HEK293 (cell line): ENCODE data around the gene GPM6B.
A peak's percentile ranks its signal among the peaks of the same experiment; 100 is the strongest.

Source experiments
- CTCF ChIA-PET: fragments of 350-600 bp; formaldehyde crosslinking; extraction: SDS; loops from one replicate; lab custom pipeline; 2021; ENCODE audit warnings: antibody characterized with exemption; lab: Yijun Ruan, JAX
- POLR2A ChIA-PET: fragments of 300-600 bp; formaldehyde crosslinking; extraction: SDS; loops from one replicate; lab custom pipeline; 2020; ENCODE audit warnings: antibody characterized with exemption, inconsistent platforms; lab: Yijun Ruan, JAX
- H3K27ac ChIP-seq: fragments of 200-500 bp; sonication (Bioruptor generic); 2 replicates; pipeline ENCODE4 v1.5.1; 2014; ENCODE audit warnings: low read depth, low read length, control low read depth, inconsistent platforms; ENCODE audit errors: extremely low read depth
- H3K36me3 ChIP-seq, 2 experiments: fragments of 200-500 bp in 1 of 2; sonication (Bioruptor generic) in 1 of 2; 1 replicate in 1 of 2; 2 replicates in 1 of 2; pipeline ENCODE4 v1.5.1; 2014 to 2017; ENCODE audit warnings: inconsistent platforms in 2 of 2, low read length in 2 of 2; ENCODE audit not compliant: control insufficient read depth in 2 of 2, insufficient read depth in 1 of 2
- H3K4me1 ChIP-seq: fragments of 200-500 bp; sonication (Bioruptor generic); 2 replicates; pipeline ENCODE4 v1.5.1; 2014; ENCODE audit warnings: mild to moderate bottlenecking, low read length, inconsistent platforms; ENCODE audit not compliant: control insufficient read depth, insufficient read depth
- H3K4me3 ChIP-seq: 2 replicates; pipeline ENCODE4 v1.5.1; 2011; ENCODE audit warnings: low read depth, mild to moderate bottlenecking, control low read depth, low read length, moderate library complexity
- H3K9me3 ChIP-seq: fragments of 200-500 bp; sonication (Bioruptor generic); 2 replicates; pipeline ENCODE4 v1.5.1; 2014; ENCODE audit warnings: low read depth, low read length, inconsistent platforms; ENCODE audit not compliant: control insufficient read depth, insufficient read depth
- BCL11A ChIP-seq: fragments of 450-650 bp; formaldehyde crosslinking; IDR thresholded peaks from 2 replicates; pipeline ENCODE4 v1.5.1; 2016; ENCODE audit warnings: low read depth, missing biosample characterization, missing genetic modification characterization
- GLIS2 ChIP-seq: fragments of 450-650 bp; formaldehyde crosslinking; IDR thresholded peaks from 2 replicates; pipeline ENCODE4 v1.5.1; 2016; ENCODE audit warnings: missing biosample characterization, missing genetic modification characterization
- HOXA7 ChIP-seq: sonication (generic); formaldehyde crosslinking; IDR thresholded peaks from 2 replicates; pipeline ENCODE4 v1.8.1; 2022; ENCODE audit warnings: missing genetic modification reagents, borderline replicate concordance
- KLF7 ChIP-seq: fragments of 450-650 bp; formaldehyde crosslinking; IDR thresholded peaks from 2 replicates; pipeline ENCODE4 v1.5.1; 2016; ENCODE audit warnings: missing biosample characterization, missing genetic modification characterization, borderline replicate concordance
- PRDM6 ChIP-seq: fragments of 450-650 bp; formaldehyde crosslinking; IDR thresholded peaks from 2 replicates; pipeline ENCODE4 v1.5.1; 2017; ENCODE audit warnings: missing biosample characterization, missing genetic modification characterization
- SP7 ChIP-seq: fragments of 450-650 bp; formaldehyde crosslinking; IDR thresholded peaks from 2 replicates; pipeline ENCODE4 v1.5.1; 2016; ENCODE audit warnings: missing biosample characterization, missing genetic modification characterization
- TSHZ1 ChIP-seq: fragments of 450-650 bp; formaldehyde crosslinking; IDR thresholded peaks from 2 replicates; pipeline ENCODE4 v1.5.1; 2016; ENCODE audit warnings: missing biosample characterization, missing genetic modification characterization, borderline replicate concordance
- ZBTB20 ChIP-seq: fragments of 450-650 bp; formaldehyde crosslinking; IDR thresholded peaks from 2 replicates; pipeline ENCODE4 v1.5.1; 2016; ENCODE audit warnings: missing biosample characterization, missing genetic modification characterization
- ZBTB7A ChIP-seq: fragments of 450-650 bp; formaldehyde crosslinking; IDR thresholded peaks from 2 replicates; pipeline ENCODE4 v1.5.1; 2016; ENCODE audit warnings: low read depth, missing biosample characterization, missing genetic modification characterization
- ZFHX2 ChIP-seq: fragments of 450-650 bp; formaldehyde crosslinking; conservative IDR thresholded peaks from 2 replicates; pipeline ENCODE4 v1.5.1; 2016; ENCODE audit warnings: missing biosample characterization, missing genetic modification characterization
- ZFP3 ChIP-seq: fragments of 450-650 bp; formaldehyde crosslinking; IDR thresholded peaks from 2 replicates; pipeline ENCODE4 v1.5.1; 2016; ENCODE audit warnings: low read depth, missing biosample characterization, missing genetic modification characterization
- ZIC2 ChIP-seq: fragments of 450-650 bp; formaldehyde crosslinking; IDR thresholded peaks from 2 replicates; pipeline ENCODE4 v1.5.1; 2016; ENCODE audit warnings: missing biosample characterization, missing genetic modification characterization
- ZNF121 ChIP-seq: fragments of 450-650 bp; formaldehyde crosslinking; IDR thresholded peaks from 2 replicates; pipeline ENCODE4 v1.5.1; 2016; ENCODE audit warnings: missing biosample characterization, missing genetic modification characterization
- ZNF157 ChIP-seq: fragments of 450-650 bp; formaldehyde crosslinking; IDR thresholded peaks from 2 replicates; pipeline ENCODE4 v1.5.1; 2016; ENCODE audit warnings: missing biosample characterization, missing genetic modification characterization
- ZNF24 ChIP-seq: fragments of 450-650 bp; formaldehyde crosslinking; IDR thresholded peaks from 2 replicates; pipeline ENCODE4 v1.5.1; 2016; ENCODE audit warnings: missing biosample characterization, missing genetic modification characterization
- ZNF266 ChIP-seq: fragments of 450-650 bp; formaldehyde crosslinking; IDR thresholded peaks from 2 replicates; pipeline ENCODE4 v1.5.1; 2016; ENCODE audit warnings: missing biosample characterization, missing genetic modification characterization, low read depth
- ZNF449 ChIP-seq: fragments of 450-650 bp; formaldehyde crosslinking; IDR thresholded peaks from 2 replicates; pipeline ENCODE4 v1.5.1; 2017; ENCODE audit warnings: missing biosample characterization, mild to moderate bottlenecking, missing genetic modification characterization, moderate library complexity
- ZNF501 ChIP-seq: fragments of 450-650 bp; formaldehyde crosslinking; IDR thresholded peaks from 2 replicates; pipeline ENCODE4 v1.5.1; 2016; ENCODE audit warnings: missing biosample characterization, missing genetic modification characterization
- ZNF530 ChIP-seq: fragments of 450-650 bp; formaldehyde crosslinking; IDR thresholded peaks from 2 replicates; pipeline ENCODE4 v1.5.1; 2016; ENCODE audit warnings: low read depth, missing biosample characterization, missing genetic modification characterization
- ZNF548 ChIP-seq: fragments of 450-650 bp; formaldehyde crosslinking; IDR thresholded peaks from 2 replicates; pipeline ENCODE4 v1.5.1; 2016; ENCODE audit warnings: missing biosample characterization, missing genetic modification characterization
- ZNF561 ChIP-seq: fragments of 450-650 bp; IDR thresholded peaks from 2 replicates; pipeline ENCODE4 v1.5.1; 2018; ENCODE audit warnings: missing biosample characterization, missing genetic modification characterization, borderline replicate concordance
- ZNF621 ChIP-seq: fragments of 450-650 bp; formaldehyde crosslinking; IDR thresholded peaks from 2 replicates; pipeline ENCODE4 v1.5.1; 2017; ENCODE audit warnings: missing biosample characterization, missing genetic modification characterization
- ZNF658 ChIP-seq: fragments of 450-650 bp; formaldehyde crosslinking; IDR thresholded peaks from 2 replicates; pipeline ENCODE4; 2016; ENCODE audit warnings: missing biosample characterization, missing genetic modification characterization
- ZNF776 ChIP-seq: fragments of 450-650 bp; formaldehyde crosslinking; IDR thresholded peaks from 2 replicates; pipeline ENCODE4 v1.5.0; 2017; ENCODE audit warnings: missing biosample characterization, missing genetic modification characterization, borderline replicate concordance
- ZNF785 ChIP-seq: fragments of 450-650 bp; formaldehyde crosslinking; IDR thresholded peaks from 2 replicates; pipeline ENCODE4 v1.5.1; 2016; ENCODE audit warnings: missing biosample characterization, missing genetic modification characterization

GPM6B gene

GRCh38 chrX:13855689-13856450 lies 39.0 kb upstream of the GPM6B start:
- no peaks in the 10 kb centered on the region for H3K36me3 ChIP-seq
- TF ChIP-seq BCL11A (tag by site-specific recombination) (no peak), ZFP3 (tag by site-specific recombination) (no peak), SP7 (tag by site-specific recombination) (peak; percentile 64), PRDM6 (tag by site-specific recombination) (0 out of 2 replicates have a peak, but pooled peaks have one; percentile 33), ZBTB20 (tag by site-specific recombination) (0 out of 2 replicates have a peak, but pooled peaks have one; percentile 32)
- H3K4me1 ChIP-seq: no peaks in the 10 kb centered on the region
- no peak overlapping the region for H3K4me3 ChIP-seq
- no peaks in the 10 kb centered on the region for H3K9me3 ChIP-seq
- ChIA-PET POLR2A (interaction anchor here (0.8 kb wide), 1 partner anchor 18 kb away, joined by 3 read pairs; no protein-coding TSS in a partner anchor), CTCF (no interaction called here)
- H3K27ac ChIP-seq: no peak overlapping the region

- CTCF ChIA-PET: interaction anchor here (0.6 kb wide), 1 partner anchor 46 kb away, joined by 3 read pairs; no protein-coding TSS in a partner anchor
- no peaks in the 10 kb centered on the region; the same call in 1 of the 2 replicates for H3K9me3 ChIP-seq
- POLR2A ChIA-PET: interaction anchor here (0.9 kb wide), 1 partner anchor 119 kb away, joined by 4 read pairs; the partner anchor contains the start of gene OFD1
- H3K36me3 ChIP-seq: no peaks in the 10 kb centered on the region
- H3K4me1 ChIP-seq: no peaks in the 10 kb centered on the region
- TF ChIP-seq ZNF561 (tag by site-specific recombination) (no peak), ZNF24 (tag by site-specific recombination) (no peak), ZNF776 (tag by site-specific recombination) (no peak), ZBTB7A (tag by site-specific recombination) (no peak), KLF7 (tag by site-specific recombination) (no peak), ZNF157 (no peak), ZNF530 (no peak), ZIC2 (no peak), TSHZ1 (no peak), ZNF501 (tag by site-specific recombination) (no peak), ZNF449 (tag by site-specific recombination) (no peak), ZNF621 (tag by site-specific recombination) (no peak), ZNF266 (no peak), ZNF658 (tag by site-specific recombination) (no peak), ZNF785 (no peak), ZNF121 (no peak), ZNF548 (no peak), ZFHX2 (tag by site-specific recombination) (no peak), GLIS2 (tag by site-specific recombination) (no peak), HOXA7 (CRISPR knock-in tag) (no peak)
- TF ChIP-seq, all 188 proteins: peak for 0
- no peak overlapping the region for H3K27ac ChIP-seq
- no peak overlapping the region for H3K4me3 ChIP-seq
Observed at GRCh38 chrX:13854003-13854402, 37.1 kb upstream of the GPM6B start.
